ES-I3 (cell line): ENCODE results near the gene COL24A1.

Experiments used
- H3K36me3 ChIP-seq: 2 replicates; pipeline ENCODE4 v1.6.1; 2013; ENCODE audit warnings: mild to moderate bottlenecking, low read length, control low read depth, moderate library complexity; ENCODE audit not compliant: insufficient read depth
- H3K4me1 ChIP-seq: 2 replicates; pipeline ENCODE4 v1.6.1; 2013; ENCODE audit warnings: mild to moderate bottlenecking, control low read depth, low read length; ENCODE audit not compliant: insufficient read depth
- H3K9ac ChIP-seq: 2 replicates; pipeline ENCODE4 v1.6.1; 2013; ENCODE audit warnings: low read depth, mild to moderate bottlenecking, low read length, moderate library complexity
- H3K9me3 ChIP-seq: 2 replicates; pipeline ENCODE4 v1.6.1; 2013; ENCODE audit warnings: mild to moderate bottlenecking, low read length, moderate library complexity; ENCODE audit not compliant: control insufficient read depth, insufficient read depth

The COL24A1 gene

GRCh38 chr1:86030180-86030579 is 126.4 kb downstream of the COL24A1 start:
- Histone ChIP-seq H3K36me3 (no peaks in the 10 kb centered on the region), H3K4me1 (no peaks in the 10 kb centered on the region), H3K9ac (no peak overlapping the region), H3K9me3 (no peaks in the 10 kb centered on the region; the same call in 1 of the 2 replicates)

GRCh38 chr1:86018283-86018923 is 138.2 kb downstream of the COL24A1 start:
- H3K9me3 ChIP-seq, result no peaks in the 10 kb centered on the region
- H3K9ac ChIP-seq, result no peak overlapping the region
- no peaks in the 10 kb centered on the region for H3K4me1 ChIP-seq
- no peaks in the 10 kb centered on the region for H3K36me3 ChIP-seq

DNA sequence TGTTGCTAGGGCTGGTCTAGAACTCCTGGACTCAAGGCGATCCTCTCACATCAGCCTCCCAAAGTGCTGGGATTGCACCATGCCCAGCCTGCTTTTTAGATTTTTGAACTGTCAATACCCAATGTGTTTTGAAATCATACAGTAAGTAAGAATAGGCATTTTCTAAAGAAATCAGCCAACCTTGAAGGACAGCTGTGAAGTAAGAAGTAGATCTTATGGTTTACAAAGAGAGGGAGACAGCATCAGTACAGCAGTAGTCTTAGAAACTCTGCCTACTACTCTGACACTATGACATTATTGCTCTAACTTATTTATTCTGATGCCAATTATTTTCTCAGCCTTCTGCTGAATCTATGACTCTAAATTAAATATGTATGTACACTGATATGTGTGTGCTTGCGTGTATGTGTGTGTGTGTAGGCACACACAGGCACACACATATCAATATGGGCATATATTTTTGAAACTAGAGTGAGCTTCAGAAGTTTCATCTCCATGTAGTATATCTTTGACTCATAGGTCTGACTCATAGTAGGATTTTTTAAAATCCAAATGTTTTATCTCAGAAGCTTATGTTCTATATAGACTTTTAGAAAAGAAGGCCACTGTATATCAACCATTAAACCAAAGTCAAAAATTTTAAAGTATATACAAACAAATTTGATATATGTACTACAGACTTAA is 140.4 kb downstream of the COL24A1 start:
- no peaks in the 10 kb centered on the region for H3K36me3 ChIP-seq
- no peak overlapping the region for H3K9ac ChIP-seq
- no peaks in the 10 kb centered on the region for H3K4me1 ChIP-seq
- H3K9me3 ChIP-seq, result no peaks in the 10 kb centered on the region

DNA sequence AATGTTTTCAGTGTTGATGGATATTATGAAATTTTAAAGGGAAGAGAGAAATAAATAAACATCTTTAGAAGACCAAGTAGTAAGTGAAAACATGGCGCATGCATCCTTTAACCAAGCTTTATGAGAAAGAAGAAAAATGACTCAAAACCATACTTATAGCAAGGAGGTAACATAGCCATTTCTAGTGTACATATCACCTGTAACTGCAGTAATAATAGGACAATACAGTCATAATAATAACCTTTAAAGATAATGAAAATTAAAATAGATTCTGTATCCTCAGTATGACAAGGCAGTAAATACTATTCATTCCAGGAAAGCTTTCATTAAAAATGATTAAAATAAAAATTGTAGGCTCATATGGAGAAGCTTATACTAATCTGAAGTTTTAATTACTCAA is 141.2 kb downstream of the COL24A1 start:
- no peaks in the 10 kb centered on the region for H3K4me1 ChIP-seq
- H3K36me3 ChIP-seq, result no peaks in the 10 kb centered on the region

DNA sequence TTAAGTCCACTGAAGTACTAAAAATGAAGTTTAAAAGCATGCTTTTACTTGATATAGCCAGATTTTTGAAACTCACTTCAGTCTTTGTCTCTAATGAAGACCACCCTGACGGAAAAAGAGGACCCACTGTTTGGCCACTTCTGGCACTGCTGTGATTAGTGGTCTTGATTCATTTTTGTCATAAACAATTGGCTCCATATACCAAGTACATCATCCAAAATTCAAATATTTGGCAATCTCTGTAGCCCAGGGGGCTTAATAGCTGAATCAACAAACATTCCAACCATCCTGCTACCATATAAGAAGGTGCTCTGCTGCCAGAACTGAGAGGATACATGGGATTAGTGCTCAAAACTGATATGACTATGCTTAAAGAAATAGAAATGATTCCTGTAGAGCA is 156.0 kb downstream of the COL24A1 start:
- Histone ChIP-seq H3K9ac (no peak overlapping the region), H3K9me3 (no peaks in the 10 kb centered on the region; the same call in 1 of the 2 replicates), H3K4me1 (no peaks in the 10 kb centered on the region), H3K36me3 (no peaks in the 10 kb centered on the region)

More for the DNA sequence above, 141.2 kb downstream of the COL24A1 start:
- Histone ChIP-seq H3K9me3 (no peaks in the 10 kb centered on the region), H3K9ac (no peak overlapping the region)

GRCh38 chr1:85998105-85998855 is 158.3 kb downstream of the COL24A1 start:
- Histone ChIP-seq H3K9ac (no peak overlapping the region), H3K9me3 (no peaks in the 10 kb centered on the region), H3K4me1 (no peaks in the 10 kb centered on the region), H3K36me3 (no peaks in the 10 kb centered on the region)

GRCh38 chr1:85992791-85993190 is 163.8 kb downstream of the COL24A1 start:
- Histone ChIP-seq H3K9me3 (no peaks in the 10 kb centered on the region), H3K36me3 (no peaks in the 10 kb centered on the region), H3K9ac (no peak overlapping the region), H3K4me1 (no peaks in the 10 kb centered on the region)

GRCh38 chr1:85991261-85991660 is 165.3 kb downstream of the COL24A1 start:
- Histone ChIP-seq H3K9me3 (no peaks in the 10 kb centered on the region), H3K9ac (no peak overlapping the region), H3K36me3 (no peaks in the 10 kb centered on the region), H3K4me1 (no peaks in the 10 kb centered on the region)

DNA sequence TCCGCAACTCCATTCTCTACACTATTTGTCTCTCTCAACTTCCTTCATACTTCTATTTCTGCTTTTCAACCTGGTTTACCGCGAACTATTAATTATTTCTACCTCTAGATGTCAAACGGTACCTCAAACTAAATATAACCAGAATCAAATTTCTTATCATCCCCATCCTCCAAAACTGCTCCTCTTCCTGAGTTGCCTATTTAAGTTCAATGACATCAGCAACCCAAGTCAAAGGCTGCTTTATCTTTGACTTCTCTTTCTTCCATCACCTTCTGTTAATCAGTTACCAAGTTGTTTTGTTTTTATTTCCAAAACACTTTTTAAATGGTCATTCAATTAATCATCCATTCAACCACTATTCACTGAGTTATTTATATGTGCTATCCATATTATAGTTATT is 171.9 kb downstream of the COL24A1 start:
- H3K36me3 ChIP-seq, result no peaks in the 10 kb centered on the region
- no peaks in the 10 kb centered on the region for H3K4me1 ChIP-seq
- no peak overlapping the region for H3K9ac ChIP-seq
- no peaks in the 10 kb centered on the region for H3K9me3 ChIP-seq

DNA sequence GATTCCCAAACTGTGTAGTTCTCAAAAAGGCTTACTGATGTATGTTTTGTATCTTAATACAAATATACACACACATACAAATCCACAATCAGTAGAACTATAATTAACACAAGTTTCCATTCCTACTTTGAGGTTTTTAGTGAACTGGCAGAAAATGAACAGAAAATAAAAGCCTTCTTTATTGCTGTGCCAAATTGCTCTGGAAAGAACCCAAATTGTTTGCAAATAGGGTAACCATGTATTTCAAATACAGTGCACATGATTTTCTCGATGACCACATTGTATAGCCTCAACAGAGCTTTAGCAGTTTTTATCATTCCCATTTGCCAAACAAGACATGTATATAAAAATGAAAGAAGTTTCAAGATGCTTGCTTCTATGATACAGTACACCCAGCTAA is 173.3 kb downstream of the COL24A1 start:
- Histone ChIP-seq H3K36me3 (no peaks in the 10 kb centered on the region), H3K4me1 (no peaks in the 10 kb centered on the region), H3K9ac (no peak overlapping the region), H3K9me3 (no peaks in the 10 kb centered on the region)

- no peak overlapping the region for H3K9ac ChIP-seq
- H3K9me3 ChIP-seq, result no peaks in the 10 kb centered on the region
- no peaks in the 10 kb centered on the region for H3K36me3 ChIP-seq
Observed at GRCh38 chr1:85976516-85977205, 179.9 kb downstream of the COL24A1 start.

DNA sequence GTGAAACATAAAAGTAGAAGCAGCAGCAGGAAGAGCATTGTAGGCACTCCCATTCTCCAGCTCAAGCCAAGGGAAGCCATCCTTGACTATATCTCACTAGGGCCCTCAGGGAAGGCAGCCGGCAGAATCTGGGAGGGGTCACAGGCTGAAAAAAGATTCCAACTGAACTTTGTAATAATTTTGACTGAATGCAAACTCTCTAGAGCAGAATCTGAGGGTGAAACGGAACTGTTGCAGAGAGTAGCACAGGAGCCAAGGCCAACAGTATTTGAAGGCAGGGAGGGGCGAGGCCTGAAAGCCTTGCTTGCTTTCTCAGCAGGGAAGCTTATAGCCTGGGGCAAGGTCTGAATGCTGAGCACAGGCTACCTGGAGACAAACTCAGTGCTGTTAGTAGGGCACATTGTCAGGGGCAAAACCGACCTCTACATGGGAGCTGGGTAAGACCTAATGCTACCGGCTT is 180.6 kb downstream of the COL24A1 start:
- no peaks in the 10 kb centered on the region for H3K36me3 ChIP-seq
- no peaks in the 10 kb centered on the region for H3K9me3 ChIP-seq
- H3K4me1 ChIP-seq, result peaks cover 13% of the 10 kb centered on the region; the same call in 1 of the 2 replicates
- H3K9ac ChIP-seq, result no peak overlapping the region; the same call in 1 of the 2 replicates

More at GRCh38 chr1:85976516-85977205, 179.9 kb downstream of the COL24A1 start:
- peaks cover 13% of the 10 kb centered on the region; the same call in 1 of the 2 replicates for H3K4me1 ChIP-seq

- H3K9me3 ChIP-seq, result no peaks in the 10 kb centered on the region; the same call in 1 of the 2 replicates
- no peak overlapping the region for H3K9ac ChIP-seq
- H3K36me3 ChIP-seq, result no peaks in the 10 kb centered on the region
- H3K4me1 ChIP-seq, result no peaks in the 10 kb centered on the region
Observed at GRCh38 chr1:85962457-85962856, 194.1 kb downstream of the COL24A1 start.

GRCh38 chr1:85957760-85958159 is 198.8 kb downstream of the COL24A1 start:
- no peaks in the 10 kb centered on the region for H3K36me3 ChIP-seq
- no peaks in the 10 kb centered on the region; the same call in 1 of the 2 replicates for H3K9me3 ChIP-seq
- no peak overlapping the region for H3K9ac ChIP-seq
- H3K4me1 ChIP-seq, result no peaks in the 10 kb centered on the region
